CD4-positive, alpha-beta T cell treated with Interleukin-4 for 4 hours (primary cell): ENCODE results near the gene OOEP.
"Not testable (repeated sequence)": the region's sequence is repeated elsewhere in the genome, so short reads cannot be mapped to it uniquely, and the experiment has no call there.

Source experiments
- DNase-seq: peaks from one replicate; pipeline ENCODE4 v3.0.0-alpha.2; 2020

OOEP gene

GRCh38 chr6:73369563-73369962 is at the start of gene OOEP:
Gene OOEP, minus strand, starts transcription at chr6:73369897. Its CDS starts 105 bp downstream, at chr6:73369792.
- DNase-seq, result no peak

DNA sequence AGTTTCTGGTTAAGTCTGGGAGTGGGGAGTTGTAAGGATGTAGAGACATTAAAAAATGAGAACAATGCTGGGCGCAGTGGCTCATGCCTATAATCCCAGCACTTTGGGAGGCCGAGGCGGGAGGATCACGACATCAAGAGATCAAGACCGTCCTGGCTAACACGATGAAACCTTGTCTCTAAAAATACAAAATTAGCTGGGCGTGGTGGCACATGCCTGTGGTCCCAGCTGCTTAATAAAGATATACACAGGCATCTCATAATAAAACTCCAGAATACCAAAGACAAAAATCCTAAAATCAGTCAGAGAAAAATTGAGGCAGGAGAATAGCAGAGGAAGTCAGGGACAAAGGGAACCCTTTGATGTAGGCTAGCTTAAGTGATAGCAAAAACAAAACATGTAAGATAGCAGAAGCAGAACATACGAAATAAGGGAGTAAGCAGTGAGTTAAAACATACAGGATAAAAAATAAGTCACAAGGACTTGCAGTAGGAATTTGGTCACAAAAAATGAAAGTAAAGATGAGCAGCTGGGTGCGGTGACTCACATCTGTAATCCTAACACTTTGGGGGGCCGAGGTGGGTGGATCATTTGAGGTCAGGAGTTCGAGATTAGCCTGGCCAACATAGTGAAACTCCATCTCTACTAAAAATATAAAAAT is 48.5 kb upstream of the OOEP start:
- DNase-seq, result no peak

DNA sequence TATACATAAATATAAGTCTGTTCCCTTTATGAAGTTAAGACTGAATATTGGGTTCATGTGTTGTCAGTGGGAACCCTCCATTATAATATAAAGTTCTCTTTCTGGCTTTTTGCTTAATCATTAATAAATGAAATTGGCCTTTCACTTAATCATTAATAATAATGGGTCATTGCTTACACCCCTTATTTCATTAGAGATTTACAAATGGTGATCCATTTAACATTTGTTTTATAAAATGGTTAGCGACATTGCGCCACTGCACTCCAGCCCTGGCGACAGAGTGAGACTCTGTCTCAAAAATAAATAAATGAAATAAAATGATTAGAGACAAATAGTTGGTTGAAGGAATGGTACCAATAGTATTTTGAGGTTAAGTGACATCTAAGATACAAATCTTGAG is 43.4 kb upstream of the OOEP start:
- no peak for DNase-seq

GRCh38 chr6:73409395-73409794 is 39.7 kb upstream of the OOEP start:
- no peak for DNase-seq

- no peak for DNase-seq
These were observed 31.0 kb upstream of the OOEP start for GRCh38 chr6:73400656-73401055.

- no peak for DNase-seq
These were observed 26.2 kb upstream of the OOEP start for GRCh38 chr6:73395875-73396274.

GRCh38 chr6:73394577-73395354 is 25.1 kb upstream of the OOEP start, which contains the start of gene DDX43:
Gene DDX43, plus strand, starts transcription at chr6:73394828. Its CDS starts 78 bp downstream, at chr6:73394906.
- peak; percentile 65 for DNase-seq

GRCh38 chr6:73393278-73393677 is 23.6 kb upstream of the OOEP start:
- no peak for DNase-seq

- DNase-seq, result not testable (repeated sequence)
These were observed 22.5 kb upstream of the OOEP start for GRCh38 chr6:73392188-73392587.

DNA sequence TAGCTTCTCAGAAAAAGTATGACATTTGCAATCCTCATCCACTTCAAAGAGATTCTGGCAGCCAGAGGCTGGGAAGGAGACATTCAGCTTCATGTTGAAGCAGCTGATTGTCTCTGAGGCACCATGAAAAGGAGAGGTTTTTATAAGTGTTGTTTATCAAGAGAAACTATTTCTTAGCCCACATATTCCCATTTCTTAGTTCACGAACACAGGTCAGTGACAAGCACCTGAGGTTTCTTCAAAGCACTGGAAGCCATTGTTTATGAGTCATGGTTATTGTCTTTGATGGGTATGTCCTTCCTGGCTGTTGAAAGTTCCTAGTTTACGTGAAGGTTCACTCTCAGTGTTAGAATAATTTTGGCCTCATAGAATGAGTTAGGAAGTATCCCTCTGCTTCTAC is 22.0 kb upstream of the OOEP start:
- peak; percentile 50 for DNase-seq

- DNase-seq, result no peak
These were observed 20.2 kb upstream of the OOEP start for GRCh38 chr6:73389854-73390253.

- DNase-seq, result peak; percentile 71
These were observed 19.3 kb upstream of the OOEP start for GRCh38 chr6:73388800-73389512.

DNA sequence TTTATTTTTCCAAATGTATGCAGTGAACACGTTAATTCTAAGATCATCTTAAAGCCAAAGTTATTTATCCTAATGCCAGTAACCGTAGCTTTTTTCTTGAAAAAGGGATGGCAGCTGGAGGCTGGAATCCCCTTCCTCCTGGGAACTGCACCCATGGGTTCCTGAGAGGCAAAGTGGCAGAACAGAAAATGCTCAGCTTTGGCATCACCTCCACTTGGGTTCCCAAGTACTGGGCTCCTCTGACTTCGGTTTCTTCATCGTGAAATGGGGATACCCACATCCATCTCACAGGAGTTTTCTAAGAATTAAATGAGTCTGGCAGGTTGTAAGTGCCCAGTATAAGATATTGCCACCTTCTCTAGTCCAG is 18.7 kb upstream of the OOEP start:
- DNase-seq, result no peak

DNA sequence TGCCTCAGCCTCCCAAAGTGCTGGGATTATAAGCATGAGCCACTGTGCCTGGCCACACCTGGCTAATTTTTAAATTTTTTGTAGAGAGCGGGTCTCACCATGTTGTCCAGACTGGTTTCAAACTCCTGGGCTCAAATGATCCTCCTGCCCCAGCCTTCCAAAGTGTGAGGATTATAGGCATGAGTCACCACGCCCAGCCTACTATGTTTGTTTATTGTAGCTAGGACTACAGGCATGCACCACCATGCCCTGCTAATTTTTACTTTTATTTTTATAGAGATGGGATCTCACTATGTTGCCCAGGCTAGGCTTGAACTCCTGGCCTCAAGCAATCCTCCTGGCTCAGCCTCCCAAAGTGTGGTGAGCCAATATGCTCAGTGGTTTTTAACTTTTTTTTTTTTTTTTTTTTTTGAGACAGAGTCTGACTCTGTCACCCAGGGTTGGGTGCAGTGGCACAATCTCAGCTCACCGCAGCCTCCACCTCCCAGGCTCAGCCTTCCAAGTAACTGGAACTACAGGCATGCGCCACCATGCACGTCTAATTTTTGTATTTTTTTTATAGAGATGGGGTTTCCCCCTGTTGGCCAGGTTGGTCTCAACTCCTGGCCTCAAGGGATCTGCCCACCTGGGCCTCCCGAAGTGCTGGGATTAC is 12.9 kb upstream of the OOEP start:
- DNase-seq, result no peak

- not testable (repeated sequence) for DNase-seq
These were observed 11.8 kb upstream of the OOEP start for GRCh38 chr6:73381531-73381930.

- no peak for DNase-seq
These were observed 7.5 kb upstream of the OOEP start for GRCh38 chr6:73377225-73377624.

DNA sequence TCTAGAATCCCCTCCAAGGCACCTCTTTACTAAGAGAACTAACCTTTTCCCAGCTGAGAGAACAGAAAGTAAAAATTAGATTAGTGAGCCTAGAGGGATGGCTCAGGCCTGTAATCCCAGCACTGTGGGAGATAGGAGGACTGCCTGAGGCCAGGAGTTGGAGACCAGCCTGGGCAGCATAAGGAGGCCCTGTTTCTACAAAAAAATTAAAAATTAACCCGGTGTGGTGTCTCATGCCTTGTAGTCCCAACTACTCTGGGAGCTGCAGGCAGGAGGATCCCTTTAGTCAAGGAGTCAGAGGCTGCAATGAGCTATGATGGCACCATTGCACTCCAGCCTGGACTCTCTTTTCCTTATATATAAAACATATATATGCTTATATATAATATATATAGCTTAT is 5.5 kb upstream of the OOEP start:
- DNase-seq, result no peak

DNA sequence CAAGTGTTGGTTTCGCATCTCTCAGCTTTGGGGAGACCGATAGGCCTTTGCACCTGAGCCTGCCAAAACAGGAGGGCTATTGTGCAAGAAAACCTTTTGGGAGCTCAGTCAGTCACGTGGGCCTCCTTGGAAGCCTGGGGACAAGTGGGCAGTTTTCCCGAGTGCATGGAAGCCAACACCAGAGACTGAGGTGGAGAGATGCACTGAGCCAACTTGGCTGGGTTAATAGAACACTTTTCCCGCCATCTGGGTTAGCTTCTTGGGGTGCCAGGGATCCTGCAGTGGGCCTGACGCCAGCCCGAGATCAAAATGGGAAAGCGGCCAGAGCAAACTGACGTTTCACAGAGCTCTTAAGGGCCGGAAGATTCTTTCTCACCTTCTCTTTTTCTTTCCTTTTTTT is 2.8 kb upstream of the OOEP start:
- DNase-seq, result no peak

- DNase-seq, result no peak
These were observed 2.3 kb upstream of the OOEP start for GRCh38 chr6:73371984-73372383.

DNA sequence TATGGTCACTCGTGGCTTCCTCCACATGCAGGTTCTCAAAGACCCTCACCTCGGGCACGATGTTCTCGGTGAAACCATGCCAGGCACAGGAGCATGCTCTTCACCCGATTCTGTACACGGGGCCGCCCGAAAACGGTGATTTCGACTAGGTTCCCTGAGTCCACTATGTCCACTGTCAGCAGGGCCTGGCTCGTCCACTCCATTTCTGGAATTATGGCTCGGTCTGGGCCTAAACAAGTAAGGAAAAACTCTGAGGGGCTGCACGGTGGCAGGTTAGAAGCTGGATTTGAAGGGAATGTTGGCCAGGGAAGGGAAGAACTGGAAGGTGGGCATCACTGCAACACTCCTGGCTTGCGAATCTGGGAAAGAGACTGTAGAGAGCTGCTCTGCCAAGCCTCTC is 540 bp downstream of the OOEP start:
- no peak for DNase-seq

- DNase-seq, result no peak
These were observed 1.0 kb downstream of the OOEP start for GRCh38 chr6:73368675-73369074.

GRCh38 chr6:73367761-73368355 is 1.8 kb downstream of the OOEP start:
- DNase-seq, result no peak

- no peak for DNase-seq
These were observed 5.1 kb downstream of the OOEP start for GRCh38 chr6:73364549-73364948.
